Tibial nerve (tissue), 4 donors: ENCODE measurements around the gene MIF4GD. TPM values are rescaled to one million over a fixed set of nuclear protein-coding genes. Genes with fewer than 3 reads are reported as not detected.

Experiments
- DNase-seq, 2 donors: peaks; one replicate each; pipeline ENCODE4 v3.0.0-alpha.2; 2019; ENCODE audit warnings: low spot score in 2 of 2
- H3K27ac ChIP-seq, 4 donors: fragments of 200-600 bp; sonication (generic) in 3 of 4; one replicate each; pipeline ENCODE4 v1.5.1; 2017 to 2019; ENCODE audit warnings: mild to moderate bottlenecking in 1 of 4
- H3K27me3 ChIP-seq, 2 donors: fragments of 200-600 bp; sonication (generic) in 1 of 2; one replicate each; pipeline versions ENCODE4 v1.5.1 to v1.6.0; 2017 to 2019
- H3K36me3 ChIP-seq, 3 donors: fragments of 200-600 bp; sonication (generic); one replicate each; pipeline ENCODE4 v1.5.1; 2018 to 2019
- H3K4me1 ChIP-seq, 4 donors: fragments of 200-600 bp; sonication (generic) in 3 of 4; one replicate each; pipeline ENCODE4 v1.5.1; 2017 to 2019
- H3K4me3 ChIP-seq, 4 donors: fragments of 200-600 bp; sonication (generic) in 3 of 4; one replicate each; pipeline ENCODE4 v1.5.1; 2017 to 2019; ENCODE audit warnings: mild to moderate bottlenecking in 1 of 4, moderate library complexity in 1 of 4
- H3K9me3 ChIP-seq, 4 donors: fragments of 200-600 bp; sonication (generic) in 3 of 4; one replicate each; pipeline ENCODE4 v1.5.1; 2017 to 2019
- EP300 ChIP-seq, 2 donors: sonication (generic); formaldehyde crosslinking; IDR thresholded peaks; one replicate each; pipeline ENCODE4 v1.6.1; 2017; ENCODE audit warnings: antibody characterized with exemption in 2 of 2, mild to moderate bottlenecking in 1 of 2
- POLR2A ChIP-seq, 2 donors: fragments of 450-650 bp; IDR thresholded peaks; one replicate each; pipeline ENCODE4 v1.6.1; 2017; ENCODE audit warnings: antibody characterized with exemption in 2 of 2, mild to moderate bottlenecking in 2 of 2, moderate library complexity in 2 of 2
- WGBS, 2 donors: methylation state at CpG; one replicate each; pipeline ENCODE4 v1.1.5; 2018; 5-methylcytosine and 5-hydroxymethylcytosine counted together
- total RNA-seq, 4 donors: library from RNA; depleted of rRNA; stranded (reverse); fragments of >200 nt; gene quantifications; one replicate each; pipeline ENCODE4 v1.1.0, GENCODE V29; 2016
- TF ChIP-seq, protein P1 (sequence below), 5 experiments: fragments of 200-600 bp in 3 of 5; fragments of 450-650 bp in 2 of 5; sonication (generic) in 3 of 5; IDR thresholded peaks; one replicate each; pipeline ENCODE4 v1.5.1; 2016 to 2019; ENCODE audit warnings: antibody characterized with exemption in 5 of 5, mild to moderate bottlenecking in 3 of 5, moderate library complexity in 2 of 5

The MIF4GD gene
- total RNA-seq, 4 donors from 2014 or later: 18.4 to 53.1 (median 41.0) TPM

DNA sequence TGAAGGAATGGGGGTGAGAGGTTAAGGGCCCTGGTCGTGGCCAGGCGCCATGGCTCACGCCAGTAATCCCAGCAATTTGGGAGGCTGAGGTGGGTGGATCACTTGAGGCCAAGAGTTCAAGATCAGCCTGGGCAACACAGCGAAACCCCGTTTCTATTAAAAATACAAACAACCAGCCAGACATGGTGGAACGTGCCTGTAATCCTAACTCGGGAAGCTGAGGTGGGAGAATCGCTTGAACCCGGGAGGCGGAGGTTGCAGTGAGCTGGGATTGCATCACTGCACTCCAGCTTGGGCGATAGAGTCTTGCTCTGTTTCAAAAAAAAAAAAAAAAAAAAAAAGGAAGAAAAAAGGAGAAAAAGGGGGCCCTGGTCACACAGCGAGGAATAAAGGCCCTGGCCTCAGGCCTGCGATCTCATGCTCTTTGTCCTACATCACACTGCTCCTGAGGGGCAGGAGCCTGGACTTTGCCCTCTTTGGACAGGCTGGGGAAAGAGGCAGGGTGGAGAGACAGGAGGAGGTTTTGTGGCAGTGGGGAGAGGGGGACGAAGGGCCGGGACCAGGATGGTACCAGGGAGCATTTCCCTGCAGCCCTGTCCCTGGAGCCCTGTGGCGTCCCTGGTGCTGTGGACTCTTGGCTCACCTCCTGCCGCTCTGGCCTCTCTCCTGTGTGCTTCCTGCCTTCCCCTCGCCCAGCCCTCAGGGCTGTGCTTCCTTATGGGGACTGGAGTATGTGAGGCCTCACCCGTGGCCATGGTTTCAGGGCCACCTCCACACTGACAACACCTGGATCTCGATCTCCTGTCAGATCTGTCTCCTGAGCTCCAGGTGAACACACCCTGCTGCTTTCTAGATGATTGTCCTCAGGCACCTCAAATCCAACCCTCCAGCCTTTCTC lies 38.0 kb upstream of the MIF4GD start:
- WGBS, 2 donors: 58 to 61% methylated on average over 20 of the region's 20 CpGs

DNA sequence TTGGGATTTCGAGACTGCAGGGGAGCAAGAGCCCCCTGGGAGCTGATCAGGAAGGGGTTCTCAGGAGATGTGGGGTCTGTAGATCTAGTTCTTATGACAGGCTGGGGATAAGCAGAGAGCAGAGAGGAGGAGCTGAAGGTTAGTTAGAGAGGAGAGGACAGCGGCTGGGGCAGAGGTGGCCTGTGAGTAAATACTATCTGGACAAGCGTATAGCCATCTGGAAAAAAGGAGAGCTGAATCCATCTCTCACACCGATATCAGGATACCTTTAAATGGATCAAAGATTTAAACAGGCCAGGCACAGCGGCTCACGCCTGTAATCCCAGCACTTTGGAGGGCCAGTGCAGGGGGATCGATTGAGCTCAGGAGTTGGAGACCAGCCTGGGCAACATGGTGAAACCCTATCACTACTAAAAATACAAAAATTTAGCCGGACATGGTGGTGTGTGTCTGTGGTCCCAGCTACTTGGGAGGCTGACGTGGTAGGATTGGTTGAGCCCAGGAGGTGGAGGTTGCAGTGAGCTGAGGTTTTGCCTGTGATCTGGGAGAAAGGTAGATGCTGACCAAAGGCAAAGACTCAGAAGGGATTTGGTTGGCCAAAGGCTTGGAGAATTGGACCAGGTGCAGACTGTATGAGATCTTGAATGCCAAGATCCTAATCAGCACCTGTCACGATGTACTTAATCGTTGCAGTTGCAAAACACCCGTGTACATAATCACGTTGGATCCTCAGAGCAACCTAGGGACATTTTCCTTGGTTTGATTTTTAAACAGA lies 37.1 kb upstream of the MIF4GD start:
- Histone ChIP-seq H3K9me3 (no peaks in the 10 kb centered on the region), H3K36me3 (no peaks in the 10 kb centered on the region), H3K27me3 (no peaks in the 10 kb centered on the region), H3K27ac (peak overlapping the region in 2 of 4 donors; percentile 35 to 36), H3K4me1 (peaks cover 0 to 7% (median 0%) of the 10 kb centered on the region in 4 donors), H3K4me3 (no peak overlapping the region)
- no peak for DNase-seq
- 79 to 81% methylated on average over 13 of the region's 13 CpGs for WGBS, 2 donors
- TF ChIP-seq, protein P1, sequence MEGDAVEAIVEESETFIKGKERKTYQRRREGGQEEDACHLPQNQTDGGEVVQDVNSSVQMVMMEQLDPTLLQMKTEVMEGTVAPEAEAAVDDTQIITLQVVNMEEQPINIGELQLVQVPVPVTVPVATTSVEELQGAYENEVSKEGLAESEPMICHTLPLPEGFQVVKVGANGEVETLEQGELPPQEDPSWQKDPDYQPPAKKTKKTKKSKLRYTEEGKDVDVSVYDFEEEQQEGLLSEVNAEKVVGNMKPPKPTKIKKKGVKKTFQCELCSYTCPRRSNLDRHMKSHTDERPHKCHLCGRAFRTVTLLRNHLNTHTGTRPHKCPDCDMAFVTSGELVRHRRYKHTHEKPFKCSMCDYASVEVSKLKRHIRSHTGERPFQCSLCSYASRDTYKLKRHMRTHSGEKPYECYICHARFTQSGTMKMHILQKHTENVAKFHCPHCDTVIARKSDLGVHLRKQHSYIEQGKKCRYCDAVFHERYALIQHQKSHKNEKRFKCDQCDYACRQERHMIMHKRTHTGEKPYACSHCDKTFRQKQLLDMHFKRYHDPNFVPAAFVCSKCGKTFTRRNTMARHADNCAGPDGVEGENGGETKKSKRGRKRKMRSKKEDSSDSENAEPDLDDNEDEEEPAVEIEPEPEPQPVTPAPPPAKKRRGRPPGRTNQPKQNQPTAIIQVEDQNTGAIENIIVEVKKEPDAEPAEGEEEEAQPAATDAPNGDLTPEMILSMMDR (IDR thresholded peaks at IDR 0.05): no peak
- TF ChIP-seq EP300 (IDR thresholded peaks at IDR 0.05) (no peak), POLR2A (IDR thresholded peaks at IDR 0.05) (no peak)

More for the DNA sequence above, 38.0 kb upstream of the MIF4GD start:
- H3K36me3 ChIP-seq: peaks cover 0 to under 1% (median 0%) of the 10 kb centered on the region in 3 donors
- TF ChIP-seq, protein P1 (IDR thresholded peaks at IDR 0.05): no peak
- TF ChIP-seq EP300 (IDR thresholded peaks at IDR 0.05) (no peak), POLR2A (IDR thresholded peaks at IDR 0.05) (no peak)
- H3K27ac ChIP-seq: peak overlapping the region in 3 of 4 donors; percentile 35 to 58 (median 36)
- no peaks in the 10 kb centered on the region for H3K27me3 ChIP-seq
- no peak overlapping the region for H3K4me3 ChIP-seq
- DNase-seq: no peak
- peaks cover 0 to 7% (median 0%) of the 10 kb centered on the region in 4 donors for H3K4me1 ChIP-seq
- no peaks in the 10 kb centered on the region for H3K9me3 ChIP-seq

DNA sequence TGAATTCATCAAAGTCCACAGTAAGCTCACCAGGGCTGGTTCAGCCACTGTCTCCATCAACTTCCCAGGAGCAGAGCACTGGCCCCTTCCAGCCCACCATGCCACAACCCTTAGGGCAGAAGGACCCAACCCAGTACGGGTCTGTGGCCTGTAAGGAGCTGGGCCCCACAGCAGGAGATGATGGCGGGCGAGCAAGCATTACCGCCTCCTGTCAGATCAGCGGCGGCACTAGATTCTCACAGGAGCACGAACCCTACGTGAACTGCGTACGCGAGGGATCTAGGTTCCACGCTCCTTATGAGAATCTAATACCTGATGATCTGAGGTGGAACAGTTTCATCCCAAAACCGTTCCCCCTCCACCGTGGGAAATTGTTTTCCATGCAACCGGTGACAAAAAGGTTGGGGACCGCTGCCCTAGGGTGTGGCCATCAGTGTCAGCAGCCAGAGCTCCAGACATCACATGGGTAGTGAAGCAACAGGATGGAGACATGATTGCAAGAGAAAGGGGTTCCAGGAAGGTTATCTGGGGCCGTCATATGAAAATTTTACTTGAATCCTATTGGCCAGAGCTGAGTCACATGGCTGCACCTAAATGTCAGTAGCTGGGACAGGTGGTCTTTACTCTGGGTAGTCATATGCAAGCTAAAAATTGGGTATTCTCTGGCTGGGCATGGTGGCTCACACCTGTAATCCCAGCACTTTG lies 30.6 kb upstream of the MIF4GD start:
- H3K9me3 ChIP-seq: no peaks in the 10 kb centered on the region
- DNase-seq: no peak
- no peaks in the 10 kb centered on the region for H3K36me3 ChIP-seq
- TF ChIP-seq, protein P1 (IDR thresholded peaks at IDR 0.05): no peak
- TF ChIP-seq POLR2A (IDR thresholded peaks at IDR 0.05) (no peak), EP300 (IDR thresholded peaks at IDR 0.05) (peak in 1 of 2 donors; percentile 7)
- no peak overlapping the region for H3K4me3 ChIP-seq
- no peaks in the 10 kb centered on the region for H3K4me1 ChIP-seq
- WGBS, 2 donors: 83 to 86% methylated on average over 16 to 17 of the region's 17 CpGs
- no peak overlapping the region for H3K27ac ChIP-seq
- H3K27me3 ChIP-seq: no peaks in the 10 kb centered on the region

DNA sequence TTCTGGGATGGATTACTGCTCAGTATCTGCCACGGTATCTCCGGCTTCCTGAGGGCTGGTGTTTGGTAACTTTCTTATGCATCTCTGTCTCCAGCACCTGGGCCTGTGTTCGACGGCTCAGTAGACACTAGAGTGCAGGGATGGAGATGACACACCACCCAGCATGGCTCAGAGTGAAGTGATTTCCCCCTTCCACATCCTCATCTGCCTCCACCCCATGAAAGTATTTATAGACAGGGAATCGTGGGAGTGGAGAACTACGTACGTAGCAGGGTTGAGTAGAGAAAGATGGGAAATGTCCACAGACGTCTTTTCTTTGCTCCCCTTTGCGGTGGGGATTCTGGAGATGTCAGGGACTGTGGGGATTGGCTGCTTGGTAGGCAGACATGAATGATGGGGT lies 30.0 kb upstream of the MIF4GD start:
- Histone ChIP-seq H3K36me3 (no peaks in the 10 kb centered on the region), H3K9me3 (no peaks in the 10 kb centered on the region), H3K27ac (no peak overlapping the region), H3K27me3 (no peaks in the 10 kb centered on the region), H3K4me1 (no peaks in the 10 kb centered on the region), H3K4me3 (no peak overlapping the region)
- WGBS, 2 donors: 71 to 74% methylated on average over 9 of the region's 9 CpGs
- DNase-seq: no peak
- TF ChIP-seq POLR2A (IDR thresholded peaks at IDR 0.05) (no peak), EP300 (IDR thresholded peaks at IDR 0.05) (no peak)
- TF ChIP-seq, protein P1 (IDR thresholded peaks at IDR 0.05): no peak
